Parathyroid adenoma (tissue), 2 donors: ENCODE results near the gene SHISA2.
A peak's percentile ranks its signal among the peaks of the same experiment; 100 is the strongest.

Experiments
- H2AFZ ChIP-seq: fragments of 300-600 bp; sonication (generic); one replicate; pipeline ENCODE4 v1.7.0; 2017; ENCODE audit warnings: antibody characterized with exemption, mild to moderate bottlenecking
- H3K27ac ChIP-seq: fragments of 300-600 bp; sonication (generic); one replicate; pipeline ENCODE4 v1.7.0; 2017
- H3K27me3 ChIP-seq: fragments of 300-600 bp; sonication (generic); one replicate; pipeline ENCODE4 v1.7.0; 2017; ENCODE audit warnings: low read length; ENCODE audit not compliant: control insufficient read depth, insufficient read depth
- H3K36me3 ChIP-seq: fragments of 300-600 bp; sonication (generic); one replicate; pipeline ENCODE4 v1.7.0; 2017; ENCODE audit warnings: low read length; ENCODE audit not compliant: control insufficient read depth, insufficient read depth
- H3K4me1 ChIP-seq: fragments of 300-600 bp; sonication (generic); one replicate; pipeline ENCODE4 v1.7.0; 2017; ENCODE audit warnings: control low read depth
- H3K4me2 ChIP-seq: fragments of 300-600 bp; sonication (generic); one replicate; pipeline ENCODE4 v1.7.0; 2017; ENCODE audit warnings: low read length
- H3K4me3 ChIP-seq: fragments of 300-600 bp; sonication (generic); one replicate; pipeline ENCODE4 v1.7.0; 2017; ENCODE audit warnings: low read depth, low read length
- H3K79me2 ChIP-seq: fragments of 300-600 bp; sonication (generic); one replicate; pipeline ENCODE4 v1.7.0; 2017; ENCODE audit warnings: control low read depth
- H3K9ac ChIP-seq: fragments of 300-600 bp; sonication (generic); one replicate; pipeline ENCODE4 v1.7.0; 2017; ENCODE audit warnings: mild to moderate bottlenecking
- H3K9me3 ChIP-seq: fragments of 300-600 bp; sonication (generic); one replicate; pipeline ENCODE4 v1.7.0; 2017; ENCODE audit warnings: low read length; ENCODE audit not compliant: control insufficient read depth
- CTCF ChIP-seq: fragments of 300-600 bp; sonication (generic); IDR thresholded peaks from one replicate; pipeline ENCODE4 v1.7.0; 2017; ENCODE audit warnings: antibody characterized with exemption, mild to moderate bottlenecking
- donor health status: primary hyperparathyroidism.

Gene SHISA2

GRCh38 chr13:26062853-26063444 is 11.1 kb upstream of the SHISA2 start:
- H3K27me3 ChIP-seq = no peaks in the 10 kb centered on the region
- peak; percentile 54 for TF ChIP-seq CTCF

GRCh38 chr13:26061947-26062346 is 10.1 kb upstream of the SHISA2 start:
- Histone ChIP-seq H2AFZ (no peak overlapping the region), H3K9me3 (no peaks in the 10 kb centered on the region), H3K4me2 (no peak overlapping the region), H3K4me3 (no peak overlapping the region), H3K9ac (no peak overlapping the region), H3K27me3 (no peaks in the 10 kb centered on the region), H3K36me3 (no peaks in the 10 kb centered on the region), H3K27ac (no peak overlapping the region), H3K79me2 (no peaks in the 10 kb centered on the region), H3K4me1 (no peaks in the 10 kb centered on the region)
- TF ChIP-seq CTCF = no peak

More at GRCh38 chr13:26062853-26063444, 11.1 kb upstream of the SHISA2 start:
- Histone ChIP-seq H3K27ac (no peak overlapping the region), H3K4me1 (no peaks in the 10 kb centered on the region), H3K9me3 (no peaks in the 10 kb centered on the region), H3K4me3 (no peak overlapping the region), H3K4me2 (no peak overlapping the region), H3K79me2 (no peaks in the 10 kb centered on the region), H2AFZ (no peak overlapping the region), H3K9ac (no peak overlapping the region), H3K36me3 (no peaks in the 10 kb centered on the region)

GRCh38 chr13:26061256-26061655 is 9.4 kb upstream of the SHISA2 start:
- Histone ChIP-seq H3K4me1 (no peaks in the 10 kb centered on the region), H3K27me3 (no peaks in the 10 kb centered on the region), H3K4me2 (no peak overlapping the region), H3K9me3 (no peaks in the 10 kb centered on the region), H3K4me3 (no peak overlapping the region), H3K9ac (no peak overlapping the region), H3K27ac (no peak overlapping the region), H3K79me2 (no peaks in the 10 kb centered on the region), H3K36me3 (no peaks in the 10 kb centered on the region), H2AFZ (no peak overlapping the region)
- TF ChIP-seq CTCF = no peak

GRCh38 chr13:26060357-26060756 is 8.5 kb upstream of the SHISA2 start:
- Histone ChIP-seq H2AFZ (no peak overlapping the region), H3K27me3 (no peaks in the 10 kb centered on the region), H3K4me3 (no peak overlapping the region), H3K79me2 (no peaks in the 10 kb centered on the region), H3K4me1 (no peaks in the 10 kb centered on the region), H3K9ac (no peak overlapping the region), H3K36me3 (no peaks in the 10 kb centered on the region), H3K9me3 (no peaks in the 10 kb centered on the region), H3K27ac (no peak overlapping the region), H3K4me2 (no peak overlapping the region)
- no peak for TF ChIP-seq CTCF

GRCh38 chr13:26058704-26059103 is 6.9 kb upstream of the SHISA2 start:
- Histone ChIP-seq H3K4me1 (no peaks in the 10 kb centered on the region), H3K9ac (no peak overlapping the region), H3K9me3 (no peaks in the 10 kb centered on the region), H3K27ac (no peak overlapping the region), H3K27me3 (no peaks in the 10 kb centered on the region), H2AFZ (no peak overlapping the region), H3K4me2 (no peak overlapping the region), H3K79me2 (no peaks in the 10 kb centered on the region), H3K4me3 (no peak overlapping the region), H3K36me3 (no peaks in the 10 kb centered on the region)
- no peak for TF ChIP-seq CTCF
